Retinal pigment epithelial cell (primary cell): ENCODE measurements around the gene NOXO1.

Experiments
- DNase-seq: peaks from one replicate; pipeline ENCODE4 v3.0.0-alpha.2; 2010; ENCODE audit warnings: low read depth
- H3K4me3 ChIP-seq: 2 replicates; pipeline ENCODE4 v1.5.1; 2011; ENCODE audit warnings: mild to moderate bottlenecking, low read length, control low read depth, moderate library complexity
- TF ChIP-seq, protein P1 (sequence below): conservative IDR thresholded peaks from 2 replicates; pipeline ENCODE4 v1.5.1; 2011; ENCODE audit warnings: low read depth, low read length, control low read depth, inconsistent platforms

Gene NOXO1

DNA sequence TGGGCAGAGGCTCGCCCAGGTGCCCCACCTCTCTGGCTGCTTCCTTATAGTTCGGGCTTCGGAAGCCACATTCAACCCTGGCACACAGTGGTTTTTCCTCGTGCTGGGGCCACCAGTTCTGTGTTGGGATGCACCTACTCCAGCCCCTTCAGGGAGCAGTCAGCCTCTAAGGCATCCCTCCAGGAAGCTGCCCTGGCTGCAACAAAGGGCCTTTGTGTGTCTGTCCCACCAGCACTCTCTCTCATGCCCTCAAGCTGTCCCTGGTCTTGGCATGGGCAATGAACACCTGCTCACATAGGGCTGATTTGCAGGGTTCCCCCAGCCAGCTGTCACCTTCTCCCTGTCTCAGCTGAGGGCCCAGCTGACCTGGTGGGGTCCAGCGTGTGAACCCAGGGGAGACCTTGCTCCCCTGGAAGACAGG, 754 bp upstream of the NOXO1 start:
- H3K4me3 ChIP-seq, result no peak overlapping the region
- no peak for DNase-seq
- TF ChIP-seq, protein P1, sequence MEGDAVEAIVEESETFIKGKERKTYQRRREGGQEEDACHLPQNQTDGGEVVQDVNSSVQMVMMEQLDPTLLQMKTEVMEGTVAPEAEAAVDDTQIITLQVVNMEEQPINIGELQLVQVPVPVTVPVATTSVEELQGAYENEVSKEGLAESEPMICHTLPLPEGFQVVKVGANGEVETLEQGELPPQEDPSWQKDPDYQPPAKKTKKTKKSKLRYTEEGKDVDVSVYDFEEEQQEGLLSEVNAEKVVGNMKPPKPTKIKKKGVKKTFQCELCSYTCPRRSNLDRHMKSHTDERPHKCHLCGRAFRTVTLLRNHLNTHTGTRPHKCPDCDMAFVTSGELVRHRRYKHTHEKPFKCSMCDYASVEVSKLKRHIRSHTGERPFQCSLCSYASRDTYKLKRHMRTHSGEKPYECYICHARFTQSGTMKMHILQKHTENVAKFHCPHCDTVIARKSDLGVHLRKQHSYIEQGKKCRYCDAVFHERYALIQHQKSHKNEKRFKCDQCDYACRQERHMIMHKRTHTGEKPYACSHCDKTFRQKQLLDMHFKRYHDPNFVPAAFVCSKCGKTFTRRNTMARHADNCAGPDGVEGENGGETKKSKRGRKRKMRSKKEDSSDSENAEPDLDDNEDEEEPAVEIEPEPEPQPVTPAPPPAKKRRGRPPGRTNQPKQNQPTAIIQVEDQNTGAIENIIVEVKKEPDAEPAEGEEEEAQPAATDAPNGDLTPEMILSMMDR, result no peak

DNA sequence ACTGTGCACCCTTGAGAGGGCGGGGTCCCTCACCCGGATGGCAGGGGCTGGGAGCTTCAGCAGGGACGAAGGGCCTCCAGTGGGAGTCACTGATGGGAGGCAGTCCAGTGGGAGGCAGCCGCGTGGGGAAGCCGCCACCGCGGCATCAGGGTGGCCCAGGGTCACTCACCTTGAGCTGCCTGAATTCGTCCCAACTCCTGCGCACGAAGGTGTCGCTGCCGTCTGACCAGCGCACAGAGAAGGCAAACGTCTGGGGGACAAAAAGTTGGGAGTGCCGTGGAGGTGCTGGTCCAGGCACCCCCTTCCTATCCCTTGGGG, 540 bp downstream of the NOXO1 start:
- TF ChIP-seq, protein P1, result no peak
- DNase-seq, result no peak
- no peak overlapping the region for H3K4me3 ChIP-seq

DNA sequence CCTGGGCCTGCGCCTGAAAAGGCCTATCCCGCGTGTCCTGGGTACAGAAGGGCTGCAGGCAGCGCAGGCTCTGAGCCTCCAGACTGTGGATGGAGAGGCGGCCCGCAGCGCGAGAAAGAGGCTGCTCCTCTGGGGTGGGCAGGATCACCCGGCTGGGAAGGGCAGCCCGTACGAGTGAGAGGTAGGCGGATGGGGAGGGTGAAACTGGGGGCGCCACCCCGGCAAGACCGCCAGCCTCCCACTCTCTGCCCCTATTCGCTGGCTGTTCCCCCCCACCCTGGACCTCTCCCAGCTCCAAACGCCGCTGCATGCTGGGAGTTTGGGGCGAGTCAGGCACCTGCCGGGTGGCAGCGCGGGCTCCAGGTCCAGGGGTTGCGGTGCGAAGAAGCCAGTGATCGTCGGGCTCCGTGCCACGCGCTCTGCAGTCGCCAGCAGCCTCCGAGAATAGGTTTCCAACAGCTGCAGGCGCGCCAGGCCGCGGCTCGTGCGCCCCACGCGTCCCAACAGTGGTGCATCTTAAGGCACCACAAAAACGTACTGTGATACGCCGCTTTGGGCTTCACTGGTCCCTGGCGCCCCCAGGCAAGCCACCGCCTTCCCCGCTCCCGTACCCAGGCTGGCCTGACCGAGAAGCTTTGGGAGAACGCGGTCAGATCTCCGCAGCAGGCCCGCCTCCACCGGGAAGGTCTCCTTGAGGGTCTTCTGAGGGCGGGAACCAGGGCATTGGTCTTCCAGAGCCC, 1.1 kb downstream of the NOXO1 start:
- no peak for DNase-seq
- TF ChIP-seq, protein P1, result no peak
- H3K4me3 ChIP-seq, result no peak overlapping the region

DNA sequence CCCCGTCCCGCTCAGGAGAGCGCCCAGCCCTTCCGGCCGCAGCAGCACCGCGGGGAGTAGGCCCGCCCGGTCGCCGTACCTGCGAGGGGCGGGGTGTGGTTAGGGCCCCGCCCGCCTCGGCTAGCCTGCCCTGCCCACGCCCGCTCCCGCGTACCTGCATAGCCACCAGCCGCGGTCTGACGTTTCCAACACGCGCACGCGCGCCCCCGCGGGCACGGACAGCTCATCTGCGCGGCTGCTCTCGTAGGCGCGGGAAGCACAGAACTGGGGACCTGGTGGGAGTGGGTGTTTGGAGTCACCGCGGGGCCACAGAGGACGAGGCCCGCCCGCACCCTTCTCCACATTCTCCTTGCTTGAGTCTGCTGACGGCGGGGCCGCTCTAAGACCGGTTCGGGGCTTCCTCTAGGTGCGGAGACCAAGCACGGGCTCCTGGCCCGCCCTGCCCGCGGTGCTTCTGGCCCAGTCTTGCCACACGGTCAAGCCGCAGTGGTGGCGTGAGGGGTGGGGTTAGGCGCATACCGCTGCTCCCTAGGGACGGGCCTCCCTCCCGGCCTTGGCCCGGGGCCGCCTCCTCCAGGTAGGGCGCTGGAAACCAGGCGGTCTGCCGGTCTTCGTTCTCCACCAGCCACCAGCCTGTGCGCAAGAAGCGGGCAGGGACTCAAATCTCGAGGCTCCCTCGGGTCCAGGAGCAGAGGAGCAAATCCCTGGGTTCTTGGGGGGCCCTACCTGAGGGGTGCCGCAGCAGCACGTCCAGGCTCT, 1.8 kb downstream of the NOXO1 start:
- H3K4me3 ChIP-seq, result no peak overlapping the region
- no peak for DNase-seq
- TF ChIP-seq, protein P1, result no peak

DNA sequence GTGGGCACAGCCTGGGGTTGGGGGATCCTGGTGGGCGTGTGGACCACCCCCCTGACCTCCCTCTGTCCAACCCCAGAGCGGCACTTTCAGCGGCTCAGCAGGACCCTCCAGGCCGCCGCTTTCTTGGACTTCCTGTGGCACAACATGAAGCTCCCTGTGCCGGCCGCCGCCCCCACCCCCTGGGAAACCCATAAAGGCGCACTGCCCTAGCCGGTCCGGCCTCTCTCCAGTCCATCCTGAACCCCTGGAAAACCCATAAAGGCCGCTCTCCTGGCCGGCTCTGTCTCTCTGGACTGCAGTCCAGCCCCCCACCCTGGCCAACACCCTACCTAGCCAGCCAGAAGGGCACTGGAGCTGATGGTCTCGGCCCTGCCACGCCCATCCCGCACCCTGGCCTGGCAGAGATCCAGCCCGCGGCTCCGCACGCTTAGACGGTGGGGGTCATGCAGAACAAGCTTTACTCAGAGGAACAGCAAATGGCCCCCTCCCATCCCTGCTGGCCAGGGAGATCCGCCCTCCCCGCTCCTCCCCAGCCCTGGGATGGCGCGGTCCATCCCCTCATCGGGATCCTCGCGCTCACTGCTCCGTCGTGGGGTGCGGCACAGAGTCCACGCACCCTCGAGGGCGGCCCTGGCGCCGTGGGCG, 2.7 kb downstream of the NOXO1 start:
- no peak for DNase-seq
- TF ChIP-seq, protein P1, result no peak
- no peak overlapping the region for H3K4me3 ChIP-seq

DNA sequence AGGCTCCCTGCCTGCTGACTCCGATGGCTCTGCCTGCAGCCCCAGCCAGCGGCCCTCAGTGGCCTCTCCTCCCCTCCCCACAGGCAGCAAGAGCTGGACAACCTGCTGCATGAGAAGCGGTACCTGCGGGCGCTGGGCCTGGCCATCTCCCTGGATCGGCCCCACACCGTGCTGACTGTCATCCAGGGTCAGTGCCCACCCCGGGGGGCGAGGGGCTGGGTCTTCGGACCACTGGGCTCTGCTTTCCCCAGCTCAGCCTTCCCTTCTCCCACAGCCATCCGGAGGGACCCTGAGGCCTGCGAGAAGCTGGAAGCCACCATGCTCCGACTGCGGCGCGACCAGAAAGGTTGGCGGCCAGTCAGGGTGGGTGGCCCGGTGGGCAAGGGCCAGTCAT, 3.4 kb downstream of the NOXO1 start:
- DNase-seq, result no peak
- no peak overlapping the region for H3K4me3 ChIP-seq

More for the DNA sequence above, 3.4 kb downstream of the NOXO1 start:
- TF ChIP-seq, protein P1, result no peak
